ENCODE measurements around the gene OS9. TPM values are rescaled to one million over a fixed set of nuclear protein-coding genes. Genes with fewer than 3 reads are reported as not detected.

The OS9 gene
- polyA plus RNA-seq, 2 of the 4 experiments (the other 2 are of a cell fraction) = 128 to 183 TPM

GRCh38 chr12:57700317-57700716, 6.4 kb downstream of the OS9 start:
- 94% methylated on average over 2 of the region's 2 CpGs for WGBS (ENCODE audit: missing lambda C conversion rate)
- no peak for DNase-seq (ENCODE audit: low read depth in 1 of 2, low spot score in 1 of 2)
- CTCF ChIA-PET = interaction anchor here (0.9 kb wide), 1 partner anchor 98 kb away, joined by 4 read pairs; no protein-coding TSS in a partner anchor

GRCh38 chr12:57707250-57707649, 13.3 kb downstream of the OS9 start:
- 85% methylated on average over 3 of the region's 3 CpGs for WGBS (ENCODE audit: missing lambda C conversion rate)
- ATAC-seq (no peak), FAIRE-seq (no peak), DNase-seq (ENCODE audit: low read depth in 1 of 2, low spot score in 1 of 2) (no peak)
- Histone ChIP-seq H3K27ac (no peak overlapping the region), H3K9me3 (peaks cover 8% of the 10 kb centered on the region; the same call in 1 of the 3 replicates), H3K4me1 (no peaks in the 10 kb centered on the region), H3K4me2 (no peak overlapping the region), H3K4me3 (no peak overlapping the region)
- POLR2A ChIA-PET = interaction anchor here (0.7 kb wide), 1 partner anchor 220 kb away, joined by 3 read pairs; the partner anchor contains the start of gene MARS1
- no peak for TF ChIP-seq JUN (IDR thresholded peaks at IDR 0.05)
- no peak for TF ChIP-seq POLR2A (IDR thresholded peaks at IDR 0.05; ENCODE audit: low read length)
- no peak for TF ChIP-seq MAFK (IDR thresholded peaks at IDR 0.05; ENCODE audit: partially characterized antibody)
- no peak for TF ChIP-seq EP300 (IDR thresholded peaks at IDR 0.05)
- no peak for TF ChIP-seq FOSB (CRISPR knock-in tag; IDR thresholded peaks at IDR 0.05)
- TF ChIP-seq EHMT2 (IDR thresholded peaks at IDR 0.05; ENCODE audit: low read depth) = no peak
- TF ChIP-seq ZFP36 (IDR thresholded peaks at IDR 0.05; ENCODE audit: borderline replicate concordance, partially characterized antibody) = no peak
- TF ChIP-seq HOXA7 (CRISPR knock-in tag; IDR thresholded peaks at IDR 0.05) = no peak
- TF ChIP-seq NPAS2 (CRISPR knock-in tag; IDR thresholded peaks at IDR 0.05; ENCODE audit: borderline replicate concordance) = no peak
- TF ChIP-seq CHD4 (IDR thresholded peaks at IDR 0.05; ENCODE audit: borderline replicate concordance) = no peak
- TF ChIP-seq PBX3 (IDR thresholded peaks at IDR 0.05) = no peak
- TF ChIP-seq CHD2 (IDR thresholded peaks at IDR 0.05; ENCODE audit: low read length, partially characterized antibody) = no peak
- no peak for TF ChIP-seq HMGXB4 (CRISPR knock-in tag; IDR thresholded peaks at IDR 0.05; ENCODE audit: borderline replicate concordance)
- TF ChIP-seq HES2 (IDR thresholded peaks at IDR 0.05) = no peak
- no peak for TF ChIP-seq USF2 (IDR thresholded peaks at IDR 0.05)
- TF ChIP-seq CTCF (IDR thresholded peaks at IDR 0.05) = no peak
- no peak for TF ChIP-seq NR3C1 (IDR thresholded peaks at IDR 0.05)
- TF ChIP-seq PHF8 (IDR thresholded peaks at IDR 0.05; ENCODE audit: borderline replicate concordance, low read depth) = no peak
- TF ChIP-seq NFE2L2 (conservative IDR thresholded peaks at IDR 0.05; ENCODE audit: low read length) = no peak
- no peak for TF ChIP-seq EHF (CRISPR knock-in tag; IDR thresholded peaks at IDR 0.05)
- CTCF ChIA-PET = interaction anchor here (0.9 to 4.7 kb wide), 4 partner anchors 13 to 124 kb away, joined by 3 to 26 read pairs (median 5); partner anchors contain the start of genes B4GALNT1 and OS9

More at GRCh38 chr12:57700317-57700716, 6.4 kb downstream of the OS9 start:
- POLR2A ChIA-PET = no interaction called here
- Histone ChIP-seq H3K9me3 (peaks cover 8% of the 10 kb centered on the region; the same call in 1 of the 3 replicates), H3K27ac (no peak overlapping the region), H3K4me1 (no peaks in the 10 kb centered on the region; the same call in 2 of the 3 replicates), H3K4me2 (no peak overlapping the region), H3K4me3 (no peak overlapping the region)
- FAIRE-seq (no peak), ATAC-seq (no peak)
- TF ChIP-seq FOSB (CRISPR knock-in tag; IDR thresholded peaks at IDR 0.05) = no peak
- TF ChIP-seq RCOR1 (IDR thresholded peaks at IDR 0.05; ENCODE audit: low read depth, low read length) = no peak
- no peak for TF ChIP-seq SMC3 (IDR thresholded peaks at IDR 0.05)

Data from A549 (cell line).